ENCODE data around the gene TMEM212.

DNA sequence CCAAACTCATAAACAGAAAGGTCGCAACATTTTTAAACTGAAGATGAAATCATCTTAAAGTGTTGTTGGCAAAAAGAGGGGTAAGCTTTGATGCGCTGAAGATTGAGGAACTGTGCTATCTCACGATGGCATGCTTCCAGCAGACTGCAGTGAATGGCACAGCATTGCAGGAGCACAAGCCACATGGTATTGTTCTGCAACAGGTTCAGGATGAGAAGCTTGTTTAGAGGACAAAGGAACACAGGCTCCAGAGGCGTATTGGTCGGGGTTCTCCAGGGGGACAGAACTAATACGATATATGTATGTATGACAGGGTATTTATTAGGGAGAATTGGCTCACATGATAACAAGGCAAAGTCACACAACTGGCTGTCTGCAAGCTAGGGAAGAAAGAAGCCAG lies 19.0 kb upstream of the TMEM212 start:
- TF ChIP-seq, protein P1, sequence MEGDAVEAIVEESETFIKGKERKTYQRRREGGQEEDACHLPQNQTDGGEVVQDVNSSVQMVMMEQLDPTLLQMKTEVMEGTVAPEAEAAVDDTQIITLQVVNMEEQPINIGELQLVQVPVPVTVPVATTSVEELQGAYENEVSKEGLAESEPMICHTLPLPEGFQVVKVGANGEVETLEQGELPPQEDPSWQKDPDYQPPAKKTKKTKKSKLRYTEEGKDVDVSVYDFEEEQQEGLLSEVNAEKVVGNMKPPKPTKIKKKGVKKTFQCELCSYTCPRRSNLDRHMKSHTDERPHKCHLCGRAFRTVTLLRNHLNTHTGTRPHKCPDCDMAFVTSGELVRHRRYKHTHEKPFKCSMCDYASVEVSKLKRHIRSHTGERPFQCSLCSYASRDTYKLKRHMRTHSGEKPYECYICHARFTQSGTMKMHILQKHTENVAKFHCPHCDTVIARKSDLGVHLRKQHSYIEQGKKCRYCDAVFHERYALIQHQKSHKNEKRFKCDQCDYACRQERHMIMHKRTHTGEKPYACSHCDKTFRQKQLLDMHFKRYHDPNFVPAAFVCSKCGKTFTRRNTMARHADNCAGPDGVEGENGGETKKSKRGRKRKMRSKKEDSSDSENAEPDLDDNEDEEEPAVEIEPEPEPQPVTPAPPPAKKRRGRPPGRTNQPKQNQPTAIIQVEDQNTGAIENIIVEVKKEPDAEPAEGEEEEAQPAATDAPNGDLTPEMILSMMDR (IDR thresholded peaks at IDR 0.05 in 4 of 5, conservative IDR thresholded peaks at IDR 0.05 in 1 of 5) = no peak
- no peak for TF ChIP-seq POLR2A (IDR thresholded peaks at IDR 0.05)
